Keratinocyte (primary cell): ENCODE measurements around the gene UBL7. TPM values are rescaled to one million over a fixed set of nuclear protein-coding genes. Genes with fewer than 3 reads are reported as not detected.

Source experiments
- DNase-seq: peaks from one replicate; pipeline ENCODE4 v3.0.0-alpha.2; 2011; ENCODE audit warnings: low read depth, missing footprints, low spot score
- FAIRE-seq: peaks from 2 replicates; lab custom pipeline; 2011; peaks lifted over from hg19 to GRCh38; lab: Jason Lieb, UNC
- H2AFZ ChIP-seq: 2 replicates; pipeline ENCODE4 v1.6.0; 2012; ENCODE audit warnings: low read length, control low read depth, inconsistent platforms; ENCODE audit not compliant: control insufficient read depth
- H3K27ac ChIP-seq: 2 replicates; pipeline ENCODE4 v1.5.1; 2011; ENCODE audit warnings: low read length; ENCODE audit not compliant: control insufficient read depth, insufficient read depth
- H3K27me3 ChIP-seq: 3 replicates; pipeline ENCODE4 v1.6.0; 2011; ENCODE audit warnings: low read length; ENCODE audit not compliant: control insufficient read depth, insufficient read depth; ENCODE audit errors: extremely low read depth
- H3K36me3 ChIP-seq, 2 experiments: 2 replicates in 1 of 2; 3 replicates in 1 of 2; pipeline ENCODE4 v1.5.1; 2011; ENCODE audit warnings: low read length in 2 of 2, mild to moderate bottlenecking in 1 of 2; ENCODE audit not compliant: control insufficient read depth in 2 of 2, insufficient read depth in 2 of 2; ENCODE audit errors: extremely low read depth in 1 of 2
- H3K4me1 ChIP-seq: 3 replicates; pipeline ENCODE4 v1.5.1; 2011; ENCODE audit warnings: low read length; ENCODE audit not compliant: control insufficient read depth, insufficient read depth; ENCODE audit errors: extremely low read depth
- H3K4me2 ChIP-seq: 3 replicates; pipeline ENCODE4 v1.6.0; 2011; ENCODE audit warnings: low read depth, low read length; ENCODE audit not compliant: control insufficient read depth, insufficient read depth; ENCODE audit errors: extremely low read depth
- H3K4me3 ChIP-seq, 3 experiments: fragments of 200-600 bp in 1 of 3; sonication (generic) in 1 of 3; 2 replicates in 2 of 3; 3 replicates in 1 of 3; pipeline ENCODE4 v1.5.1; 2011 to 2016; ENCODE audit warnings: low read length in 3 of 3, mild to moderate bottlenecking in 3 of 3, control low read depth in 2 of 3, inconsistent platforms in 1 of 3, low read depth in 1 of 3, mixed read lengths in 1 of 3, mixed run types in 1 of 3, moderate library complexity in 1 of 3; ENCODE audit not compliant: control insufficient read depth in 2 of 3, insufficient read depth in 2 of 3; ENCODE audit errors: extremely low read depth in 1 of 3
- H3K79me2 ChIP-seq: 2 replicates; pipeline ENCODE4 v1.6.0; 2012; ENCODE audit warnings: low read length; ENCODE audit not compliant: control insufficient read depth, insufficient read depth
- H3K9ac ChIP-seq: 3 replicates; pipeline ENCODE4 v1.6.0; 2011; ENCODE audit warnings: low read length; ENCODE audit not compliant: control insufficient read depth, insufficient read depth; ENCODE audit errors: extremely low read depth
- H3K9me1 ChIP-seq: 3 replicates; pipeline ENCODE4 v1.6.0; 2011; ENCODE audit warnings: low read length; ENCODE audit not compliant: control insufficient read depth, insufficient read depth; ENCODE audit errors: extremely low read depth
- H3K9me3 ChIP-seq: 2 replicates; pipeline ENCODE4 v1.5.1; 2012; ENCODE audit warnings: low read depth, low read length; ENCODE audit not compliant: control insufficient read depth
- H4K20me1 ChIP-seq: 3 replicates; pipeline ENCODE4 v1.6.0; 2011; ENCODE audit warnings: low read length; ENCODE audit not compliant: control insufficient read depth, insufficient read depth; ENCODE audit errors: extremely low read depth
- CTCF ChIP-seq, 3 experiments: IDR thresholded peaks in 1 of 3; conservative IDR thresholded peaks in 1 of 3; optimal IDR thresholded peaks in 1 of 3; 2 replicates in 2 of 3; 3 replicates in 1 of 3; pipeline versions ENCODE3 to v1.5.1; 2011; ENCODE audit warnings: low read length in 3 of 3, mild to moderate bottlenecking in 3 of 3, moderate library complexity in 2 of 3, control low read depth in 1 of 3, inconsistent platforms in 1 of 3; ENCODE audit not compliant: insufficient read depth in 2 of 3; ENCODE audit errors: extremely low read depth in 1 of 3
- EZH2 ChIP-seq: IDR thresholded peaks from one replicate; pipeline ENCODE4 v1.6.1; 2012; ENCODE audit warnings: inconsistent platforms, mild to moderate bottlenecking, low read length, moderate library complexity
- dilution Hi-C: fragments of 300-500 bp; cut with MboI; formaldehyde crosslinking; loops from one replicate; pipeline ENCODE4 v1.7.0; 2020; ENCODE audit warnings: low sequenced_read_pairs; ENCODE audit not compliant: extremely low pct_ligation_motif_present
- polyA plus RNA-seq, 5 experiments: library from polyadenylated mRNA; depleted of rRNA in 3 of 5; stranded (reverse) in 3 of 5; stranded (forward) in 1 of 5; unstranded in 1 of 5; fragments of >200 nt; gene quantifications; 1 replicate in 1 of 5; 2 replicates in 3 of 5; 3 replicates in 1 of 5; pipeline versions ENCODE4 v1.2.1 to v1.2.3, GENCODE V29; 2011 to 2012; ENCODE audit warnings: missing spikeins in 2 of 5, low read depth in 1 of 5, low replicate concordance in 1 of 5

UBL7 gene
- polyA plus RNA-seq, 1 donor (not counting 4 experiments of a cell fraction or from before 2014, with no cell fraction given): 45.8 TPM

DNA sequence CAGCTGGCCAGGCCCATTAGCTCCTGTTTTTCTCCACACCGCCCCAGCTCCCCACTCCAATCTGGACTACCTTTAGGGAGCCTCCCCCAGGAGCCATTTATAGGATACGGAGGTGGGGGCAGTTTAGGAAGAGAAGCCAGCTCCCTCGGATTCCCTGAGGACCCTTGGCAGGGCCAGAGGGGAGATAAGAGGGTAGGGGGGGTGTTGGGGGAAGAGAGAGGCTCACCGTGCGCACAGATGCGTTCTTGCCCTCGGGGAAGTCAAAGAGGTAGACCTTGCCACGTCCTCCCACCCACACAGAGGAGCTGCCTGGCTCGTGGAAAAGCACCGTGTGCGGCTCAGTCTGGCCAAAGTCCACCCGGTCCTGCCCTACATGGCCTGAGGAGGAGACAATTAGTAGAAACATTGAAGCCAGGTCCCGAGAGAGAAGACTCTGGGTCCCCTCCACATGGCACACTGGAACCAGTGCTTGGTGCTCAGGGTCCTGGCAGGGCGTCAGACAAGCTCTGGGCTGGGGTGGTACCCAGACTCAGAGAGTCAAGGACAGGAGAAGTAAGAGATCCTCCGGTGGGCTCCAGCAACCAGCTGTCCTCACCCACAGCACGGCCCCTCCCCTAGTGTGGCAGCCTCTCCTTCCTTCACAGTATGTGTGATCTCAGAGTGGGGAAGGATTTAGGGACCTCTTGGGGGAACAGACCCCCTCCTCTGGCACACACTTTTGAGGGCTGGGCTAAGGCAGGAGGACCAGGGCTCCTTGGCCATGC is 42.2 kb downstream of the UBL7 start:
- peaks cover 37% of the 10 kb centered on the region for H3K4me1 ChIP-seq
- no peak overlapping the region for H2AFZ ChIP-seq
- no peaks in the 10 kb centered on the region for H3K27me3 ChIP-seq
- no peak for FAIRE-seq
- no peak for DNase-seq
- peaks cover 2% of the 10 kb centered on the region for H4K20me1 ChIP-seq
- no peak for TF ChIP-seq CTCF (optimal IDR thresholded peaks at IDR 0.05 in 1 of 3, IDR thresholded peaks at IDR 0.05 in 1 of 3, conservative IDR thresholded peaks at IDR 0.05 in 1 of 3; ENCODE audit: extremely low read depth in 1 of 3, insufficient read depth in 2 of 3, low read length in 3 of 3)
- no peak for TF ChIP-seq EZH2
- H3K36me3 ChIP-seq: peaks cover 39 to 48% of the 10 kb centered on the region in 2 experiments
- H3K4me3 ChIP-seq: no peak overlapping the region
- no peak overlapping the region for H3K4me2 ChIP-seq
- no peaks in the 10 kb centered on the region for H3K9me3 ChIP-seq
- peaks cover 8% of the 10 kb centered on the region for H3K9me1 ChIP-seq
- H3K27ac ChIP-seq: no peak overlapping the region
- H3K79me2 ChIP-seq: peaks cover 80% of the 10 kb centered on the region
- dilution Hi-C loops: no loop called here
- no peak overlapping the region for H3K9ac ChIP-seq

- Histone ChIP-seq H3K27me3 (no peaks in the 10 kb centered on the region), H4K20me1 (peaks cover 2% of the 10 kb centered on the region), H3K4me3 (no peak overlapping the region), H3K9me3 (no peaks in the 10 kb centered on the region), H2AFZ (no peak overlapping the region), H3K9me1 (peaks cover 7% of the 10 kb centered on the region), H3K79me2 (peaks cover 69% of the 10 kb centered on the region), H3K4me1 (peaks cover 26% of the 10 kb centered on the region), H3K9ac (no peak overlapping the region), H3K27ac (no peak overlapping the region), H3K36me3 (peaks cover 45 to 54% of the 10 kb centered on the region in 2 experiments), H3K4me2 (no peak overlapping the region)
- no peak for TF ChIP-seq CTCF (optimal IDR thresholded peaks at IDR 0.05 in 1 of 3, IDR thresholded peaks at IDR 0.05 in 1 of 3, conservative IDR thresholded peaks at IDR 0.05 in 1 of 3; ENCODE audit: extremely low read depth in 1 of 3, insufficient read depth in 2 of 3, low read length in 3 of 3)
- no peak for TF ChIP-seq EZH2
- no peak for FAIRE-seq
- dilution Hi-C loops: no loop called here
- no peak for DNase-seq
These were observed 43.3 kb downstream of the UBL7 start for GRCh38 chr15:74417670-74418069.
